ENCODE data around the gene SLC22A23.

Gene SLC22A23

DNA sequence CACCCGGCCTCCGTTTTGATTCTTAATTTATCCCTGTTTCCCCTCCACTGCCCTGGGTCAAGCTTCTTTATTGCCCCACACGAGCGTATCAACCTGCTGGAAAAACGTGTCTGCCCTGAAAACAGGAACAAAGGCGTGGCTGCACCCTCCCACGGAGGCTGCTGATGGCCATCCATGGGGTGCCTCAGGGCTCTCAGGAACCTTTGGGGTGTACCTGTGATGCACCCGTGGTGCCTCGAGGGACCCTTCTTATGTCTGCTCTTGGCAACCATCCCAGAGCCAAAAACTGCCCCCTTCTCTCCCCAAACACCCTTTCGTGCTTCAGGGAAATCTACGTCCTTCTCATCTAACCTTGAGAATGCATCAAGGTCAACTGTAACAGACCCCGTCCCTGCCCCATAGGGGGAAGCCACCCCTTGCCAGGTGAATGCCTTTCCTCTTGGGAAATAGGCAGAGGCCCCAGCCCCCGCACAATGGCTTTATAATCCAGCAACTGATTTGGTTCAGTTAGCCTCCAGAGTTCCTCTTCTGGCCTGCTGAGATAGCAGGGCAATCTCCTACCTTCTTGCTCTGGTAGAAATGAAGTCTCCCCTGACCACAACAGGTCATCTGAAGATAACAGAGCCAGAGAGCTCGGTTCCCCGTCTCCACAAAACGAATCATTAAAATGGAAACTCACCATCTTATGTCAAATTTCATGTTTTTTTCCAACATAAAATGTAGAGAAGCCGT is 168.7 kb downstream of the SLC22A23 start:
- no peaks in the 10 kb centered on the region for H3K36me3 ChIP-seq
- TF ChIP-seq, protein P1, sequence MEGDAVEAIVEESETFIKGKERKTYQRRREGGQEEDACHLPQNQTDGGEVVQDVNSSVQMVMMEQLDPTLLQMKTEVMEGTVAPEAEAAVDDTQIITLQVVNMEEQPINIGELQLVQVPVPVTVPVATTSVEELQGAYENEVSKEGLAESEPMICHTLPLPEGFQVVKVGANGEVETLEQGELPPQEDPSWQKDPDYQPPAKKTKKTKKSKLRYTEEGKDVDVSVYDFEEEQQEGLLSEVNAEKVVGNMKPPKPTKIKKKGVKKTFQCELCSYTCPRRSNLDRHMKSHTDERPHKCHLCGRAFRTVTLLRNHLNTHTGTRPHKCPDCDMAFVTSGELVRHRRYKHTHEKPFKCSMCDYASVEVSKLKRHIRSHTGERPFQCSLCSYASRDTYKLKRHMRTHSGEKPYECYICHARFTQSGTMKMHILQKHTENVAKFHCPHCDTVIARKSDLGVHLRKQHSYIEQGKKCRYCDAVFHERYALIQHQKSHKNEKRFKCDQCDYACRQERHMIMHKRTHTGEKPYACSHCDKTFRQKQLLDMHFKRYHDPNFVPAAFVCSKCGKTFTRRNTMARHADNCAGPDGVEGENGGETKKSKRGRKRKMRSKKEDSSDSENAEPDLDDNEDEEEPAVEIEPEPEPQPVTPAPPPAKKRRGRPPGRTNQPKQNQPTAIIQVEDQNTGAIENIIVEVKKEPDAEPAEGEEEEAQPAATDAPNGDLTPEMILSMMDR (IDR thresholded peaks at IDR 0.05): no peak
- H3K4me1 ChIP-seq (ENCODE audit: control insufficient read depth in 1 of 2, insufficient read depth in 1 of 2, low read depth in 1 of 2, low read length in 1 of 2): no peaks in the 10 kb centered on the region
- no peaks in the 10 kb centered on the region for H3K27me3 ChIP-seq
- no peaks in the 10 kb centered on the region for H3K9me3 ChIP-seq
- no peak overlapping the region for H3K4me3 ChIP-seq (ENCODE audit: low read depth in 1 of 2, low read length in 1 of 2)
- H3K27ac ChIP-seq: no peak overlapping the region

DNA sequence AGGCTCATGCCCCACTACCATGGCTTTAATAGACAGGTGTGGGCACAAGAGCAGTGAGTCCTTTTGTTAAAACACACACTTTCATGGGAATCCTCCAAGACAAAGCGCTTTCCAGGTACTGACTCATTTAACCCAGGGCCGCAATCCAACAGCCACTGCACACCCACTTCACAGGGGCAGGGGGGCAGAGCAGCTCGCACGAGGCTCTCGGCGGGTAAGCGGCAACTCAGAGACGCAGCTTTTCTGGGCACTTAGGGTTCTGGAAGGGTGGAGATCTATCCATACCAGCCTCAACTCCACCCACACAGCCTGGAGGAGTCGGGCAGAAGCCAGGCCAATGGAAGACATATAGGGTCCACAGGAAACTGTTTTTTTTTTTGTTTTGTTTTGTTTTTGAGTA is 169.5 kb downstream of the SLC22A23 start:
- no peaks in the 10 kb centered on the region for H3K9me3 ChIP-seq

DNA sequence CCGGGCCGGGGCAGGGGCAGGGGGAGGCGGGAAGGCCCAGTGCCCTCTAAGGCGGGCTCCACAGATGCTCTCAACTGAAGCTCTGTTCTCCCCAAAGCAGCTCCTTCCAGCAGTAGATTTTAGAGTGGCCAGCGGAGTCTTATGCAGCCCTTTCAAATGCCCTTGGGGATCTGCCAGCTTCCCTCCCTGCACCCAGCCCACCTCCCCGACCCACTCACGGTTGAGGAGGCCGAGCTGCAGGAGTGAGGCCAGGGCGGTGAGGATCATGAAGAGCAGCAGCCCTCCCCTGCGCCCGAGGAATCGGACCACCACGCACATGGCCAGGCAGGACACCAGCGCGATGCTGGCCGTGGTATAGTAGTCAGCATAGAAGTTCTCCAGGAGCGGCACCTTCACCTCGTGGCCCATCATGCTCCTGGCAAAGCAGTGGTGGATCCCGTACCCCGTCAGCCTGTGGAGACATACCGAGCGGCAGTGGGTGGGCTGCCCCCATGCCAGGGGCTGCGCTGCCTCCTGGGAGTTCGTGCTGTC is 170.1 kb downstream of the SLC22A23 start:
- no peaks in the 10 kb centered on the region for H3K9me3 ChIP-seq
- H3K4me1 ChIP-seq (ENCODE audit: control insufficient read depth in 1 of 2, insufficient read depth in 1 of 2, low read depth in 1 of 2, low read length in 1 of 2): no peaks in the 10 kb centered on the region
- H3K27ac ChIP-seq: no peak overlapping the region
- H3K27me3 ChIP-seq: no peaks in the 10 kb centered on the region
- TF ChIP-seq, protein P1 (IDR thresholded peaks at IDR 0.05): no peak
- no peaks in the 10 kb centered on the region for H3K36me3 ChIP-seq
- no peak overlapping the region for H3K4me3 ChIP-seq (ENCODE audit: low read depth in 1 of 2, low read length in 1 of 2)

More for the DNA sequence above, 169.5 kb downstream of the SLC22A23 start:
- TF ChIP-seq, protein P1 (IDR thresholded peaks at IDR 0.05): no peak
- Histone ChIP-seq H3K27me3 (no peaks in the 10 kb centered on the region), H3K27ac (no peak overlapping the region), H3K4me3 (ENCODE audit: low read depth in 1 of 2, low read length in 1 of 2) (no peak overlapping the region), H3K36me3 (no peaks in the 10 kb centered on the region), H3K4me1 (ENCODE audit: control insufficient read depth in 1 of 2, insufficient read depth in 1 of 2, low read depth in 1 of 2, low read length in 1 of 2) (no peaks in the 10 kb centered on the region)

DNA sequence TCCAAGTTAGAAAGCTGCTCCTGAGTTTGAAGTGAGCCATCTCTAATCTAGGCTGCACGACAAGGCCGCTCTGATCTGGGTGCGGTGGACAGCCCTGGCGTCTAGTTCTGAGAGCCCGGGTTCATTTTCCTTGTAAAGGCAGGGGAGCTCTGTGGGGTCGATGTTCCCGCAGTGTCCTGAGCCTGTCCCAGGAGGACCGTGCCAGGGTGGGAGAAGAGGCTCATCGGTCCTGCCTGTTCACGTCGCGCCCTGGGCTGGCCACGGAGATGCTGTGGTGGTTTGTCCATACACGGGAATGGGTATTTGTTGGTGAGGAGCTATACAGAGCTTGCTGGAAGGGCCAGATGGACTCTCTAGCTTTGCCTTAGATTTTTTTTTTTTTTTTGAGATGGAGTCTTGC is 171.1 kb downstream of the SLC22A23 start:
- no peaks in the 10 kb centered on the region for H3K36me3 ChIP-seq
- no peaks in the 10 kb centered on the region for H3K4me1 ChIP-seq (ENCODE audit: control insufficient read depth in 1 of 2, insufficient read depth in 1 of 2, low read depth in 1 of 2, low read length in 1 of 2)
- H3K4me3 ChIP-seq (ENCODE audit: low read depth in 1 of 2, low read length in 1 of 2): no peak overlapping the region
- H3K27me3 ChIP-seq: no peaks in the 10 kb centered on the region
- TF ChIP-seq, protein P1 (IDR thresholded peaks at IDR 0.05): no peak
- H3K27ac ChIP-seq: no peak overlapping the region
- H3K9me3 ChIP-seq: no peaks in the 10 kb centered on the region

DNA sequence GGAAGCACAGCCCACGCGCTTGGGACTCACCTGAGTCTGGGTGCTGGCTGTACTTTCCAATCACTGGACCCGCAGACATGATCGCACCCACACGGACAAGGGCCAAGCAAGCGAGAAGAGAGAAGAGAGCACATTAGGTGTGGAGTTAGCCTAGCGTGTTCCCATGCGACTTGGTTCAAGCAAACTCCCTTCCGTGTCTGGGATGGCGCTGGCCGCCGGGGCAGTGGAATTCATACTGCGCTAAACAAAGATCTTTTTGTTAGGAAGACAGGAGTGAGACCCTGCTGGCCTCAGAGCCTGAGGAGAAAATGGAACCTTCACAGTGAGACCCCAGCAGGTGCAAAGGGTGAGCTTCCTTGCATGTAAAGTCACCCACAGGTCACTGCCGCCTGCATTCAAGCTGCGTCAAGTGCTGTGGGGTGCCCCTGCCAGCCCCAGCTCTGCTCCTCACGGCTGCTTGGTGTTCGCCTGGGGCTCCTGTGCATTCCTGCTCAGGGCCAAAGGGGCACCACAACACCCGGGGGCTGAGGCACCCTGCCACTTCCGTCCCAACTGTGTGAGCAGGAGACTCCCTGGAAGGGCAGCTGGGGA is 171.7 kb downstream of the SLC22A23 start:
- H3K27me3 ChIP-seq: no peaks in the 10 kb centered on the region
- TF ChIP-seq, protein P1 (IDR thresholded peaks at IDR 0.05): no peak
- H3K9me3 ChIP-seq: no peaks in the 10 kb centered on the region
- no peak overlapping the region for H3K4me3 ChIP-seq (ENCODE audit: low read depth in 1 of 2, low read length in 1 of 2)
- no peaks in the 10 kb centered on the region for H3K4me1 ChIP-seq (ENCODE audit: control insufficient read depth in 1 of 2, insufficient read depth in 1 of 2, low read depth in 1 of 2, low read length in 1 of 2)
- H3K27ac ChIP-seq: no peak overlapping the region
- no peaks in the 10 kb centered on the region for H3K36me3 ChIP-seq

All from neutrophil (primary cell).